ENCODE measurements around the gene ZFAND2A. TPM values are rescaled to one million over a fixed set of nuclear protein-coding genes. Genes with fewer than 3 reads are reported as not detected.
"Not testable (repeated sequence)": the region's sequence is repeated elsewhere in the genome, so short reads cannot be mapped to it uniquely, and the experiment has no call there.

ZFAND2A gene
- total RNA-seq, 4 donors from 2014 or later, result 6.4 to 23.3 (median 14.0) TPM

- H3K9me3 ChIP-seq, result no peaks in the 10 kb centered on the region
- TF ChIP-seq POLR2A (IDR thresholded peaks at IDR 0.05), result no peak
- TF ChIP-seq, protein P1, sequence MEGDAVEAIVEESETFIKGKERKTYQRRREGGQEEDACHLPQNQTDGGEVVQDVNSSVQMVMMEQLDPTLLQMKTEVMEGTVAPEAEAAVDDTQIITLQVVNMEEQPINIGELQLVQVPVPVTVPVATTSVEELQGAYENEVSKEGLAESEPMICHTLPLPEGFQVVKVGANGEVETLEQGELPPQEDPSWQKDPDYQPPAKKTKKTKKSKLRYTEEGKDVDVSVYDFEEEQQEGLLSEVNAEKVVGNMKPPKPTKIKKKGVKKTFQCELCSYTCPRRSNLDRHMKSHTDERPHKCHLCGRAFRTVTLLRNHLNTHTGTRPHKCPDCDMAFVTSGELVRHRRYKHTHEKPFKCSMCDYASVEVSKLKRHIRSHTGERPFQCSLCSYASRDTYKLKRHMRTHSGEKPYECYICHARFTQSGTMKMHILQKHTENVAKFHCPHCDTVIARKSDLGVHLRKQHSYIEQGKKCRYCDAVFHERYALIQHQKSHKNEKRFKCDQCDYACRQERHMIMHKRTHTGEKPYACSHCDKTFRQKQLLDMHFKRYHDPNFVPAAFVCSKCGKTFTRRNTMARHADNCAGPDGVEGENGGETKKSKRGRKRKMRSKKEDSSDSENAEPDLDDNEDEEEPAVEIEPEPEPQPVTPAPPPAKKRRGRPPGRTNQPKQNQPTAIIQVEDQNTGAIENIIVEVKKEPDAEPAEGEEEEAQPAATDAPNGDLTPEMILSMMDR (IDR thresholded peaks at IDR 0.05), result no peak
- no peak overlapping the region for H3K27ac ChIP-seq
- H3K27me3 ChIP-seq, result no peaks in the 10 kb centered on the region
- 79 to 85% methylated on average over 9 to 19 of the region's 20 CpGs for WGBS, 2 donors
- intact Hi-C loops (cut with DNase I), result no loop called here
- no peaks in the 10 kb centered on the region for H3K4me1 ChIP-seq
- H3K4me3 ChIP-seq, result no peak overlapping the region
- DNase-seq, result no peak
- peaks cover 31 to 77% (median 67%) of the 10 kb centered on the region in 3 donors for H3K36me3 ChIP-seq
Measured at GRCh38 chr7:1151653-1152425, 8.2 kb downstream of the ZFAND2A start.

DNA sequence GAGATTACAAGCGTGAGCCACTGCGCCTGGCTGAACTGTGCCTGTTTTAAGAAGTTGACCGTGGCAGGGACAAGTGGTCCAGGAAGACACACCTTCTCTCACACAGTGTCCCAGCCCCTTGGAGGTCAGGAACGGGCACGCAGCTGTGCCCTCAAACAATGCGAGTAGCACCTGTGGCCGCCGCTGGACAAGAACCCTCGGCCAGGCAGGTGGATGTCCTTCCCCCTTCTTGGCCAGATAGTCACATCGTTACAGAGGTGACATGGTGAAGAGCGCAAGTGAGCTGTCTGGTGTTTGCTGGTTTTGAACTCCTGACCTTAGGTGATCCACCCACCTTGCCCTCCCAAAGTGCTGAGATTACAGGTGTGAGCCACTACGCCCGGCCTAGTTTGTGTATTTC, 8.8 kb downstream of the ZFAND2A start:
- Histone ChIP-seq H3K4me3 (no peak overlapping the region), H3K27me3 (no peaks in the 10 kb centered on the region), H3K36me3 (peaks cover 31 to 71% (median 64%) of the 10 kb centered on the region in 3 donors), H3K4me1 (no peaks in the 10 kb centered on the region), H3K9me3 (no peaks in the 10 kb centered on the region), H3K27ac (no peak overlapping the region)
- intact Hi-C loops (cut with DNase I), result no loop called here
- 95% methylated on average over 3 to 10 of the region's 13 CpGs for WGBS, 2 donors
- no peak for DNase-seq
- no peak for TF ChIP-seq POLR2A (IDR thresholded peaks at IDR 0.05)
- TF ChIP-seq, protein P1 (IDR thresholded peaks at IDR 0.05), result no peak

- H3K9me3 ChIP-seq, result no peaks in the 10 kb centered on the region
- 73 to 85% methylated on average over 8 to 9 of the region's 9 CpGs for WGBS, 2 donors
- H3K27me3 ChIP-seq, result no peaks in the 10 kb centered on the region
- H3K36me3 ChIP-seq, result peaks cover 28 to 66% (median 59%) of the 10 kb centered on the region in 3 donors
- no peaks in the 10 kb centered on the region for H3K4me1 ChIP-seq
- intact Hi-C loops (cut with DNase I), result no loop called here
- DNase-seq, result no peak
- H3K4me3 ChIP-seq, result no peak overlapping the region
- TF ChIP-seq, protein P1 (IDR thresholded peaks at IDR 0.05), result no peak
- TF ChIP-seq POLR2A (IDR thresholded peaks at IDR 0.05), result no peak
- no peak overlapping the region for H3K27ac ChIP-seq
Measured at GRCh38 chr7:1150400-1151002, 9.5 kb downstream of the ZFAND2A start.

DNA sequence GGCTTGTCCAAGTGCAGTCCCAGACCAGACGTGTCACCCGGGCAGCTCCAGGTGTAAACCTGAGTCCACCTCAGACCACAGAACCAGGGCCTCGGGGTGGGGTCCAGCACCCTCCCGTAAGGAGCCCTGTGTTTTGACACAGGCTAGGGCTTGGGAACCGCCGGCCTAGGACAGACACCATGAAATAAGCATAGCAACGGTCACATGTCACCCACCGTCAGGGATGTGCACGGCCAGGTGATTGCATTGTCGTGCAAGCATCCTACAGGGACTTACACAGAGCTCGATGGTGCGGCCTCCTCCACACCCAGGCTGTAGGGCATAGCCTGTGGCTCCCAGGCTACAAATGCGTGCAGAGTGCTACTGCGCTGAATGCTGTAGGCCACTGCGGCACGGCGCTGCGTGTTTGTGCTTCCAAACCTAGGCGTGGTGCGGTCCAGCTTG, 10.6 kb downstream of the ZFAND2A start:
- H3K27ac ChIP-seq, result no peak overlapping the region
- TF ChIP-seq, protein P1 (IDR thresholded peaks at IDR 0.05), result no peak
- no peak for TF ChIP-seq POLR2A (IDR thresholded peaks at IDR 0.05)
- 94 to 100% methylated on average over 14 to 15 of the region's 20 CpGs for WGBS, 2 donors
- H3K4me3 ChIP-seq, result no peak overlapping the region
- H3K36me3 ChIP-seq, result peaks cover 18 to 55% (median 49%) of the 10 kb centered on the region in 3 donors
- no peak for DNase-seq
- peaks cover 0 to 2% (median 0%) of the 10 kb centered on the region in 3 donors for H3K4me1 ChIP-seq
- no peaks in the 10 kb centered on the region for H3K9me3 ChIP-seq
- no peaks in the 10 kb centered on the region for H3K27me3 ChIP-seq
- intact Hi-C loops (cut with DNase I), result no loop called here

DNA sequence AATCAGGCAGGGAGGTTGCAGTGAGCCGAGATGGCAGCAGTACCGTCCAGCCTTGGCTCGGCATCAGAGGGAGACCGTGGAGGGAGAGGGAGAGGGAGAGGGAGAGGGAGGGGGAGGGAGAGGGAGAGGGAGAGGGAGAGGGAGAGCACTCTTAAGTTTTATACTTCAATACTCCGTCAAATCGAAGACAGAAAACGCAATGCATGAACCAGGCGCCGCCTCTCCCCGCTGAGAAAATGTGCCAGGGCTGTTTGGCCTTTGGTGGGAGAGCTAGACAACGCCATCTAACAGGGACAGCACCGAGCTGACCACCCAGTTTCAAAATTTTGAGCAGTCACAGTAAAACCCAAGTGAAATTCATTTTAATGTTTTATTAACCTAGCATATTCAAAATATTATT, 12.1 kb downstream of the ZFAND2A start:
- H3K36me3 ChIP-seq, result peaks cover 7 to 40% (median 36%) of the 10 kb centered on the region in 3 donors
- intact Hi-C loops (cut with DNase I); H3K4me3 ChIP-seq; H3K9me3 ChIP-seq; H3K4me1 ChIP-seq; DNase-seq; H3K27me3 ChIP-seq; H3K27ac ChIP-seq: not testable (repeated sequence)
- WGBS, 2 donors, result 70 to 79% methylated on average over 8 of the region's 12 CpGs

Data from esophagus squamous epithelium (tissue), 5 donors.